Neural cell (in vitro differentiated cells): Measurements from ENCODE around the gene SLIRP. TPM values are rescaled to one million over a fixed set of nuclear protein-coding genes. Genes with fewer than 3 reads are reported as not detected.
A peak's percentile ranks its signal among the peaks of the same experiment; 100 is the strongest.

ENCODE experiments used
- H2AFZ ChIP-seq: fragments of 200-600, 300-800 bp; sonication (generic), shearing (Covaris generic); 2 replicates; pipeline ENCODE4 v1.6.0; 2014; ENCODE audit warnings: low read depth, mild to moderate bottlenecking, antibody characterized with exemption, low read length, moderate library complexity
- H3F3A ChIP-seq: fragments of 200-600 bp; shearing (Covaris generic); 2 replicates; pipeline ENCODE4 v1.6.1; 2016; ENCODE audit warnings: mild to moderate bottlenecking, moderate library complexity, mixed read lengths, antibody characterized with exemption, low read length; ENCODE audit not compliant: insufficient read depth, poor library complexity, severe bottlenecking
- H3K27ac ChIP-seq: fragments of 200-600, 300-800 bp; sonication (generic), shearing (Covaris generic); 2 replicates; pipeline ENCODE4 v1.5.1; 2014; ENCODE audit warnings: mild to moderate bottlenecking, low read length, moderate library complexity
- H3K27me3 ChIP-seq: fragments of 300-800, 200-600 bp; sonication (generic), shearing (Covaris generic); 2 replicates; pipeline ENCODE4 v1.6.0; 2014; ENCODE audit warnings: mild to moderate bottlenecking, low read depth, low read length, moderate library complexity; ENCODE audit not compliant: insufficient read depth
- H3K36me3 ChIP-seq: fragments of 300-800, 200-600 bp; sonication (generic), shearing (Covaris generic); 2 replicates; pipeline ENCODE4 v1.5.1; 2014; ENCODE audit warnings: mild to moderate bottlenecking, antibody characterized with exemption, low read length, moderate library complexity; ENCODE audit not compliant: insufficient read depth
- H3K4me2 ChIP-seq: fragments of 300-800, 200-600 bp; sonication (generic), shearing (Covaris generic); 2 replicates; pipeline ENCODE4 v1.6.0; 2014; ENCODE audit warnings: mild to moderate bottlenecking, low read length
- H3K4me3 ChIP-seq: fragments of 300-800, 200-600 bp; sonication (generic), shearing (Covaris generic); 2 replicates; pipeline ENCODE4 v1.5.1; 2014; ENCODE audit warnings: mild to moderate bottlenecking, low read length, moderate library complexity
- H3K79me2 ChIP-seq: fragments of 200-600 bp; shearing (Covaris generic); replicated peaks from 2 replicates; pipeline ENCODE4 v1.6.0; 2014; ENCODE audit warnings: mild to moderate bottlenecking, low read length, moderate library complexity; ENCODE audit not compliant: insufficient read depth
- H3K9ac ChIP-seq: fragments of 300-800, 200-600 bp; sonication (generic), shearing (Covaris generic); 2 replicates; pipeline ENCODE4 v1.6.1; 2016; ENCODE audit warnings: mild to moderate bottlenecking, low read length, mixed read lengths
- H3K9me2 ChIP-seq: fragments of 200-600 bp; shearing (Covaris generic); 2 replicates; pipeline ENCODE4 v1.6.1; 2016; ENCODE audit warnings: mild to moderate bottlenecking, low read length, mixed read lengths; ENCODE audit not compliant: insufficient read depth
- H3K9me3 ChIP-seq: fragments of 200-600, 300-800 bp; sonication (generic), shearing (Covaris generic); 2 replicates; pipeline ENCODE4 v1.6.1; 2016; ENCODE audit warnings: mild to moderate bottlenecking, mixed run types, low read length, moderate library complexity, mixed read lengths
- H4K20me1 ChIP-seq: fragments of 200-600 bp; shearing (Covaris generic); 2 replicates; pipeline ENCODE4 v1.6.1; 2016; ENCODE audit warnings: mild to moderate bottlenecking, mixed run types; ENCODE audit not compliant: insufficient read depth
- CTCF ChIP-seq: fragments of 450-650 bp; IDR thresholded peaks from 2 replicates; pipeline ENCODE4 v1.5.1; 2014; ENCODE audit warnings: antibody characterized with exemption, mild to moderate bottlenecking, moderate library complexity; ENCODE audit not compliant: poor library complexity, severe bottlenecking
- EP300 ChIP-seq: fragments of 450-650 bp; conservative IDR thresholded peaks from 2 replicates; pipeline ENCODE4 v1.6.1; 2014; ENCODE audit warnings: antibody characterized with exemption, mild to moderate bottlenecking, moderate library complexity; ENCODE audit not compliant: poor library complexity, severe bottlenecking
- EZH2 ChIP-seq: fragments of 200-600, 300-800 bp; shearing (Covaris generic), sonication (generic); IDR thresholded peaks from 2 replicates; pipeline ENCODE4 v1.6.1; 2014; ENCODE audit warnings: antibody characterized with exemption, low read length, borderline replicate concordance, mild to moderate bottlenecking; ENCODE audit not compliant: insufficient read depth, poor library complexity, severe bottlenecking
- MXI1 ChIP-seq: fragments of 450-650 bp; conservative IDR thresholded peaks from 2 replicates; pipeline ENCODE4 v1.6.1; 2014; ENCODE audit warnings: antibody characterized with exemption, mild to moderate bottlenecking; ENCODE audit not compliant: poor library complexity, severe bottlenecking
- POLR2AphosphoS5 ChIP-seq: IDR thresholded peaks from 2 replicates; pipeline ENCODE4 v1.6.1; 2012
- RAD21 ChIP-seq: fragments of 450-650 bp; conservative IDR thresholded peaks from 2 replicates; pipeline ENCODE4 v1.6.1; 2014; ENCODE audit warnings: antibody characterized with exemption, mild to moderate bottlenecking, moderate library complexity
- REST ChIP-seq: IDR thresholded peaks from 2 replicates; pipeline ENCODE4 v1.6.1; 2012; ENCODE audit warnings: borderline replicate concordance
- SMC3 ChIP-seq: fragments of 450-650 bp; conservative IDR thresholded peaks from 2 replicates; pipeline ENCODE4 v1.6.1; 2014; ENCODE audit warnings: antibody characterized with exemption, mild to moderate bottlenecking, moderate library complexity; ENCODE audit not compliant: poor library complexity
- TAF1 ChIP-seq: IDR thresholded peaks from 2 replicates; pipeline ENCODE4 v1.6.1; 2012; ENCODE audit warnings: low read depth
- polyA plus RNA-seq: library from polyadenylated mRNA; depleted of rRNA; stranded (reverse); fragments of >200 nt; gene quantifications from 2 replicates; pipeline ENCODE4 v1.2.3, GENCODE V29; 2014

SLIRP gene
- polyA plus RNA-seq, 1 donor from 2014 or later, result 697 TPM

GRCh38 chr14:77752799-77753516 is 45.1 kb downstream of the SLIRP start:
- Histone ChIP-seq H3K9me3 (no peaks in the 10 kb centered on the region), H3F3A (no peaks in the 10 kb centered on the region), H3K9ac (no peak overlapping the region), H3K27me3 (no peaks in the 10 kb centered on the region), H2AFZ (no peak overlapping the region), H3K79me2 (peaks cover 39% of the 10 kb centered on the region), H3K36me3 (peaks cover 4% of the 10 kb centered on the region), H3K4me3 (no peak overlapping the region), H3K9me2 (no peaks in the 10 kb centered on the region), H3K27ac (no peak overlapping the region), H4K20me1 (no peaks in the 10 kb centered on the region), H3K4me2 (no peak overlapping the region)
- TF ChIP-seq POLR2AphosphoS5, result no peak
- no peak for TF ChIP-seq EP300
- no peak for TF ChIP-seq CTCF
- TF ChIP-seq TAF1, result no peak
- TF ChIP-seq SMC3, result no peak
- TF ChIP-seq MXI1, result no peak
- no peak for TF ChIP-seq REST

- no peaks in the 10 kb centered on the region for H3K9me2 ChIP-seq
- H3F3A ChIP-seq, result no peaks in the 10 kb centered on the region
- peaks cover 4% of the 10 kb centered on the region for H3K36me3 ChIP-seq
- peaks cover 44% of the 10 kb centered on the region for H3K79me2 ChIP-seq
- H3K4me2 ChIP-seq, result peak within 1 kb of the TSS; percentile 97
- H3K27ac ChIP-seq, result peak within 1 kb of the TSS; percentile 93
- peak within 1 kb of the TSS; percentile 93 for H3K9ac ChIP-seq
- peak within 1 kb of the TSS; percentile 83 for H3K4me3 ChIP-seq
- peak within 1 kb of the TSS; percentile 58 for H2AFZ ChIP-seq
- no peaks in the 10 kb centered on the region for H3K9me3 ChIP-seq
- no peaks in the 10 kb centered on the region for H3K27me3 ChIP-seq
- H4K20me1 ChIP-seq, result peaks cover 3% of the 10 kb centered on the region
- TF ChIP-seq EP300 (peak; percentile 44), EZH2 (no peak), REST (no peak), SMC3 (peak; percentile 38), TAF1 (peak; percentile 88), CTCF (peak; percentile 28), MXI1 (peak; percentile 71), POLR2AphosphoS5 (peak; percentile 96), RAD21 (peak; percentile 41)
Measured at GRCh38 chr14:77760381-77761204, 52.7 kb downstream of the SLIRP start, which contains the start of gene SNW1. Gene SNW1, minus strand, starts transcription at chr14:77761156. Its CDS starts 29 bp downstream, at chr14:77761127.
